K562 (cell line): ENCODE results near the gene DCUN1D2. TPM values are rescaled to one million over a fixed set of nuclear protein-coding genes. Genes with fewer than 3 reads are reported as not detected.

Experiments used
- ATAC-seq: fragments of 200-7000 bp; cut with Tn5 transposase; 3 replicates; pipeline ENCODE4 v1.9.1; 2020; ENCODE audit warnings: moderate library complexity
- BruUV-seq: library from RNA; stranded (reverse); fragments of 400-500 nt; replicated peaks from 2 replicates; lab custom pipeline; 2021; lab: Mats Ljungman, UMichigan
- CTCF ChIA-PET: fragments of 300-600 bp; formaldehyde crosslinking; extraction: SDS; loops from one replicate; lab custom pipeline; 2021; ENCODE audit warnings: low intra/inter-chr PET ratio; lab: Yijun Ruan, JAX
- POLR2A ChIA-PET: fragments of 300-600, 350-650 bp; sonication (Branson Sonifier 250); formaldehyde crosslinking; extraction: SDS; loops from one replicate; lab custom pipeline; 2021; ENCODE audit warnings: antibody characterized with exemption, inconsistent platforms; lab: Yijun Ruan, JAX
- DNase-seq, 4 experiments: peaks; one replicate each; pipeline versions ENCODE4 v3.0.0 to v3.0.0-alpha.2; 2011 to 2018; ENCODE audit warnings: low spot score in 3 of 4, mixed read lengths in 3 of 4; ENCODE audit errors: extremely low read depth in 1 of 4
- FAIRE-seq: peaks from 2 replicates; lab custom pipeline; 2011; peaks lifted over from hg19 to GRCh38; lab: Jason Lieb, UNC
- H2AFZ ChIP-seq: 2 replicates; pipeline ENCODE4 v1.6.0; 2011; ENCODE audit warnings: low read depth, low read length, control low read depth, inconsistent platforms
- H3K27ac ChIP-seq: fragments of 200-600 bp; 3 replicates; pipeline ENCODE4 v1.8.0; 2011; ENCODE audit warnings: low read depth, mild to moderate bottlenecking, control low read depth, inconsistent platforms, low read length, moderate library complexity, mixed read lengths; ENCODE audit errors: extremely low read depth
- H3K27me3 ChIP-seq, 2 experiments: fragments of 300-600 bp in 1 of 2; 2 replicates in 1 of 2; 3 replicates in 1 of 2; pipeline versions ENCODE4 v1.6.0 to v1.8.0; 2011; ENCODE audit warnings: inconsistent platforms in 2 of 2, low read length in 2 of 2, mild to moderate bottlenecking in 1 of 2, mixed read lengths in 1 of 2, moderate library complexity in 1 of 2; ENCODE audit not compliant: control insufficient read depth in 2 of 2, insufficient read depth in 2 of 2
- H3K36me3 ChIP-seq: fragments of 300-600 bp; 3 replicates; pipeline ENCODE4 v1.8.0; 2011; ENCODE audit warnings: mild to moderate bottlenecking, low read length, inconsistent platforms; ENCODE audit not compliant: control insufficient read depth, insufficient read depth
- H3K4me1 ChIP-seq, 2 experiments: fragments of 200-600 bp in 1 of 2; replicated peaks in 1 of 2; 2 replicates in 1 of 2; 3 replicates in 1 of 2; pipeline versions ENCODE4 v1.5.1 to v1.8.0; 2011; ENCODE audit warnings: inconsistent platforms in 2 of 2, low read length in 2 of 2, mild to moderate bottlenecking in 1 of 2, mixed read lengths in 1 of 2, moderate library complexity in 1 of 2; ENCODE audit not compliant: control insufficient read depth in 2 of 2, insufficient read depth in 2 of 2
- H3K4me2 ChIP-seq: 2 replicates; pipeline ENCODE4 v1.6.1; 2011; ENCODE audit warnings: low read length, control low read depth, inconsistent platforms, mixed read lengths; ENCODE audit not compliant: insufficient read depth
- H3K4me3 ChIP-seq: fragments of 200-600 bp; sonication (generic), shearing (Covaris generic); 2 replicates; pipeline ENCODE4 v1.5.1; 2016; ENCODE audit warnings: control low read depth, inconsistent platforms
- H3K79me2 ChIP-seq: fragments of 200-600 bp; 3 replicates; pipeline ENCODE4 v1.8.0; 2011; ENCODE audit warnings: low read length, inconsistent platforms; ENCODE audit not compliant: control insufficient read depth, insufficient read depth
- H3K9ac ChIP-seq, 2 experiments: 2 replicates each; pipeline versions ENCODE4 v1.6.0 to v1.6.1; 2011; ENCODE audit warnings: low read depth in 2 of 2, low read length in 2 of 2, control low read depth in 1 of 2, inconsistent platforms in 1 of 2, mild to moderate bottlenecking in 1 of 2, mixed read lengths in 1 of 2; ENCODE audit not compliant: insufficient read depth in 1 of 2
- H3K9me1 ChIP-seq: one replicate; pipeline ENCODE4 v1.6.0; 2011; ENCODE audit warnings: inconsistent platforms, mild to moderate bottlenecking, low read length, moderate library complexity; ENCODE audit not compliant: control insufficient read depth, insufficient read depth
- H3K9me3 ChIP-seq: replicated peaks from 2 replicates; pipeline ENCODE4 v1.5.1; 2011; ENCODE audit warnings: low read depth, low read length, inconsistent platforms; ENCODE audit not compliant: control insufficient read depth, insufficient read depth
- H4K20me1 ChIP-seq: replicated peaks from 2 replicates; pipeline ENCODE4 v1.6.1; 2011; ENCODE audit warnings: low read length, inconsistent platforms, mixed read lengths; ENCODE audit not compliant: control insufficient read depth, insufficient read depth
- ARID2 ChIP-seq: fragments of 450-650 bp; IDR thresholded peaks from 2 replicates; pipeline ENCODE4 v1.6.1; 2017; ENCODE audit warnings: antibody characterized with exemption, mild to moderate bottlenecking
- ARID3A ChIP-seq: IDR thresholded peaks from 2 replicates; pipeline ENCODE4 v1.6.1; 2012; ENCODE audit warnings: low read depth, low read length, improper control_type of control experiment, borderline replicate concordance
- BACH1 ChIP-seq: fragments of 200-800 bp; sonication (Bioruptor generic); IDR thresholded peaks from 2 replicates; pipeline ENCODE4 v1.6.1; 2016; ENCODE audit warnings: missing genetic modification characterization, missing compliant biosample characterization
- BRD4 ChIP-seq: fragments of 200-600 bp; sonication (generic); IDR thresholded peaks from 2 replicates; pipeline ENCODE4 v1.6.1; 2017; ENCODE audit warnings: inconsistent platforms
- CREB1 ChIP-seq, 2 experiments: sonication (generic) in 1 of 2; formaldehyde crosslinking in 1 of 2; IDR thresholded peaks; 2 replicates each; pipeline versions ENCODE4 v1.6.1 to v1.8.0; 2012 to 2022; ENCODE audit warnings: inconsistent platforms in 1 of 2, mild to moderate bottlenecking in 1 of 2, missing genetic modification reagents in 1 of 2, moderate library complexity in 1 of 2
- E2F3 ChIP-seq: fragments of 250-450 bp; sonication (Bioruptor Pico); IDR thresholded peaks from 2 replicates; pipeline ENCODE4 v1.4.0; 2020; ENCODE audit warnings: mild to moderate bottlenecking
- EP400 ChIP-seq: fragments of 450-650 bp; IDR thresholded peaks from 2 replicates; pipeline ENCODE4 v1.6.1; 2017; ENCODE audit warnings: antibody characterized with exemption, mild to moderate bottlenecking, moderate library complexity
- HDAC2 ChIP-seq: fragments of 450-650 bp; IDR thresholded peaks from 2 replicates; pipeline ENCODE4 v1.6.1; 2016; ENCODE audit warnings: mild to moderate bottlenecking
- HNRNPUL1 ChIP-seq: fragments of 200-400 bp; formaldehyde crosslinking; IDR thresholded peaks from 2 replicates; pipeline ENCODE4 v1.6.1; 2017; ENCODE audit warnings: low read length
- KAT7 ChIP-seq: sonication (generic); formaldehyde crosslinking; IDR thresholded peaks from 2 replicates; pipeline ENCODE4 v1.8.0; 2022; ENCODE audit warnings: missing genetic modification reagents, mild to moderate bottlenecking, borderline replicate concordance
- MTA3 ChIP-seq: fragments of 450-650 bp; formaldehyde crosslinking; IDR thresholded peaks from 2 replicates; pipeline ENCODE4 v1.6.1; 2017; ENCODE audit warnings: mild to moderate bottlenecking, borderline replicate concordance
- NFXL1 ChIP-seq: fragments of 450-650 bp; formaldehyde crosslinking; IDR thresholded peaks from 2 replicates; pipeline ENCODE4 v1.4.0; 2021; ENCODE audit warnings: mild to moderate bottlenecking
- PRMT5 ChIP-seq: sonication (generic); formaldehyde crosslinking; IDR thresholded peaks from 2 replicates; pipeline ENCODE4 v1.5.0; 2020; ENCODE audit warnings: missing genetic modification reagents
- PTBP1 ChIP-seq: fragments of 200-400 bp; formaldehyde crosslinking; IDR thresholded peaks from 2 replicates; pipeline ENCODE4 v1.6.1; 2017; ENCODE audit warnings: low read depth, low read length
- TEAD2 ChIP-seq: fragments of 450-650 bp; IDR thresholded peaks from 2 replicates; pipeline ENCODE4 v1.6.1; 2016; ENCODE audit warnings: missing genetic modification characterization, control low read depth, missing compliant biosample characterization
- TRIM28 ChIP-seq: fragments of 450-650 bp; IDR thresholded peaks from 2 replicates; pipeline ENCODE4 v1.6.1; 2017
- ZC3H11A ChIP-seq: IDR thresholded peaks from 2 replicates; pipeline ENCODE4 v1.6.1; 2012; ENCODE audit warnings: low read depth, low read length, improper control_type of control experiment
- ZFP36 ChIP-seq: fragments of 150-350 bp; IDR thresholded peaks from 2 replicates; pipeline ENCODE4 v1.6.1; 2018; ENCODE audit warnings: low read length, low read depth; ENCODE audit not compliant: partially characterized antibody
- ZNF253 ChIP-seq: fragments of 250-450 bp; sonication (Bioruptor Pico); conservative IDR thresholded peaks from 2 replicates; pipeline ENCODE4 v1.6.1; 2021; ENCODE audit warnings: mild to moderate bottlenecking
- WGBS: fragments of 100-300 bp; shearing (Covaris generic); methylation state at CpG from one replicate; pipeline ENCODE4 v1.1.6; 2016; ENCODE audit warnings: low coverage, mixed read lengths; ENCODE audit not compliant: insufficient coverage; ENCODE audit errors: missing lambda C conversion rate; 5-methylcytosine and 5-hydroxymethylcytosine counted together
- in situ Hi-C: fragments of 300-500 bp; cut with MboI; formaldehyde crosslinking; loops from 4 replicates; pipeline ENCODE4 v1.15.0; 2018; ENCODE audit warnings: inconsistent platforms, mixed read lengths
- intact Hi-C: fragments of 100-400 bp; cut with micrococcal nuclease; formaldehyde crosslinking; loops from 2 replicates; pipeline ENCODE4 v1.14.2; 2022
- polyA plus RNA-seq, 8 experiments: library from polyadenylated mRNA; depleted of rRNA in 4 of 8; stranded (reverse) in 5 of 8; unstranded in 3 of 8; fragments of >200 nt; fragmentation: Nextera tagmentation in 2 of 8; fragmentation: Illumina TruSeq in 1 of 8; extraction: Ambion mirVana in 2 of 8; extraction: Trizol in 1 of 8; gene quantifications; 2 replicates each; pipeline versions ENCODE4 v1.2.1 to v1.2.3, GENCODE V29; 2011 to 2014; ENCODE audit warnings: inconsistent platforms in 1 of 8, missing spikeins in 1 of 8
- total RNA-seq, 7 experiments: library from RNA; depleted of rRNA in 6 of 7; stranded (reverse); fragments of >200 nt in 6 of 7; fragmentation: Illumina TruSeq in 2 of 7; extraction: Trizol in 2 of 7; gene quantifications; 2 replicates each; pipeline versions ENCODE4 v1.2.1 to v1.2.3, GENCODE V29; 2011 to 2021; ENCODE audit warnings: low replicate concordance in 1 of 7

Gene DCUN1D2
- total and polyA plus RNA-seq, 9 of the 15 experiments (the other 6 are each of a cell fraction or from before 2014, with no cell fraction given) = 2.1 to 16.8 (median 11.1) TPM

DNA sequence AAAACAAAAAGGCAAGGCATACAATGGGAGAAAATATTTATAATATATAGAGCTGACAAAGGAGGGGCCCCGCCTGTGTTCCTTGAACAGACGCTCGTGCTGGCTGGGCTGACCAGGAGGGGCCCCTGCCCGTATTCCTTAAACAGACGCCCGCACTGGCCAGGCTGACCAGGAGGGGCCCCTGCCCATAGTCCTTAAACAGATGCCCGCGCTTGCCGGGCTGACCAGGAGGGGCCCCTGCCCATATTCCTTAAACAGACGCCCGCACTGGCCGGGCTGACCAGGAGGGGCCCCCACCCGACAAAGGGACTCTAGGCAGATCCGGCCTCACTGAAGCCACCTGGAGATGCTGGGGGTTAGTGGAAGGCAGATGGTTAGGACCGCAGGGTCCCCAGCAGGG, 46.5 kb downstream of the DCUN1D2 start:
- H4K20me1 ChIP-seq = no peaks in the 10 kb centered on the region
- H3K36me3 ChIP-seq = no peaks in the 10 kb centered on the region
- 64% methylated on average over 9 of the region's 15 CpGs for WGBS
- no peak overlapping the region for H3K9ac ChIP-seq
- H3K4me2 ChIP-seq = no peak overlapping the region
- ChIA-PET CTCF (no interaction called here), POLR2A (no interaction called here)
- H3K9me3 ChIP-seq = no peaks in the 10 kb centered on the region
- H3K4me1 ChIP-seq = peaks cover 0 to 14% of the 10 kb centered on the region in 2 experiments; a peak in 2 of 5 replicates
- intact Hi-C loops = no loop called here
- H2AFZ ChIP-seq = no peak overlapping the region
- H3K4me3 ChIP-seq = no peak overlapping the region
- DNase-seq (no peak), FAIRE-seq (no peak), ATAC-seq (no peak)
- H3K27ac ChIP-seq = no peak overlapping the region
- BruUV-seq = no TSS peak
- H3K27me3 ChIP-seq = 0 out of 5 replicates have a peak, but pooled peaks cover 0 to 7% of the 10 kb centered on the region in 2 experiments
- no peaks in the 10 kb centered on the region for H3K9me1 ChIP-seq
- in situ Hi-C loops = no loop called here
- TF ChIP-seq ARID2 (no peak), HDAC2 (no peak), HNRNPUL1 (no peak), KAT7 (no peak)
- H3K79me2 ChIP-seq = peaks cover 3% of the 10 kb centered on the region; the same call in 1 of the 3 replicates

- Histone ChIP-seq H3K9me3 (no peaks in the 10 kb centered on the region), H4K20me1 (no peaks in the 10 kb centered on the region), H3K79me2 (no peaks in the 10 kb centered on the region), H3K27me3 (0 out of 5 replicates have a peak, but pooled peaks cover 0 to 7% of the 10 kb centered on the region in 2 experiments), H3K9me1 (no peaks in the 10 kb centered on the region), H3K4me3 (no peak overlapping the region), H3K27ac (no peak overlapping the region), H3K36me3 (no peaks in the 10 kb centered on the region), H2AFZ (no peak overlapping the region), H3K4me2 (no peak overlapping the region), H3K4me1 (peaks cover 0 to 6% of the 10 kb centered on the region in 2 experiments; a peak in 2 of 5 replicates), H3K9ac (no peak overlapping the region)
- ChIA-PET POLR2A (no interaction called here), CTCF (interaction anchor here (0.7 kb wide), 1 partner anchor 37 kb away, joined by 3 read pairs; no protein-coding TSS in a partner anchor)
- DNase-seq = no peak
- WGBS = 9% methylated on average over 1 of the region's 1 CpG
- in situ Hi-C loops = no loop called here
- no TSS peak for BruUV-seq
- no peak for FAIRE-seq
- intact Hi-C loops = no loop called here
- no peak for ATAC-seq
- no peak for TF ChIP-seq BACH1 (tag)
- no peak for TF ChIP-seq MTA3
- no peak for TF ChIP-seq PRMT5 (CRISPR knock-in tag)
- TF ChIP-seq EP400 = no peak
- no peak for TF ChIP-seq TEAD2 (tag)
- no peak for TF ChIP-seq NFXL1 (CRISPR knock-in tag)
- no peak for TF ChIP-seq ZC3H11A
- TF ChIP-seq CREB1 (IDR thresholded peaks at IDR 0.05) = no peak
- no peak for TF ChIP-seq CREB1 (CRISPR knock-in tag; IDR thresholded peaks at IDR 0.05)
- no peak for TF ChIP-seq PTBP1
- TF ChIP-seq ZFP36 = no peak
- no peak for TF ChIP-seq ARID3A
- TF ChIP-seq BRD4 = no peak
- no peak for TF ChIP-seq ZNF253 (CRISPR knock-in tag)
- TF ChIP-seq E2F3 (CRISPR knock-in tag) = no peak
- no peak for TF ChIP-seq TRIM28
Observed at GRCh38 chr13:113442985-113443362, 47.5 kb downstream of the DCUN1D2 start.
